HEK293 (cell line): ENCODE measurements around the gene MTTP.

Experiments used
- KLF16 ChIP-seq: fragments of 450-650 bp; formaldehyde crosslinking; IDR thresholded peaks from 2 replicates; pipeline ENCODE4 v1.5.1; 2017; ENCODE audit warnings: missing biosample characterization, missing genetic modification characterization
- TCF7L2 ChIP-seq: IDR thresholded peaks from 2 replicates; pipeline ENCODE4 v1.6.1; 2011; ENCODE audit warnings: low read depth, mild to moderate bottlenecking, inconsistent platforms, low read length, moderate library complexity, borderline replicate concordance
- YY2 ChIP-seq: fragments of 450-650 bp; formaldehyde crosslinking; IDR thresholded peaks from 2 replicates; pipeline ENCODE4 v1.5.1; 2016; ENCODE audit warnings: missing biosample characterization, missing genetic modification characterization
- ZBTB8A ChIP-seq: fragments of 450-650 bp; formaldehyde crosslinking; IDR thresholded peaks from 2 replicates; pipeline ENCODE4 v1.5.1; 2016; ENCODE audit warnings: missing biosample characterization, missing genetic modification characterization
- ZNF792 ChIP-seq: fragments of 450-650 bp; formaldehyde crosslinking; IDR thresholded peaks from 2 replicates; pipeline ENCODE4 v1.5.1; 2016; ENCODE audit warnings: missing biosample characterization, missing genetic modification characterization
- TF ChIP-seq, protein P1 (sequence below): fragments of 450-650 bp; formaldehyde crosslinking; IDR thresholded peaks from 2 replicates; pipeline ENCODE4 v1.5.1; 2016; ENCODE audit warnings: missing biosample characterization, missing genetic modification characterization
- TF ChIP-seq, protein P2 (sequence below): fragments of 450-650 bp; formaldehyde crosslinking; IDR thresholded peaks from 2 replicates; pipeline ENCODE4 v1.5.1; 2016; ENCODE audit warnings: missing biosample characterization, missing genetic modification characterization
- TF ChIP-seq, protein P3 (sequence below): fragments of 450-650 bp; formaldehyde crosslinking; IDR thresholded peaks from 2 replicates; pipeline ENCODE4 v1.5.1; 2016; ENCODE audit warnings: missing biosample characterization, missing genetic modification characterization, borderline replicate concordance
- TF ChIP-seq, protein P4 (sequence below): fragments of 450-650 bp; formaldehyde crosslinking; IDR thresholded peaks from 2 replicates; pipeline ENCODE4 v1.5.1; 2016; ENCODE audit warnings: missing biosample characterization, missing genetic modification characterization

DNA sequence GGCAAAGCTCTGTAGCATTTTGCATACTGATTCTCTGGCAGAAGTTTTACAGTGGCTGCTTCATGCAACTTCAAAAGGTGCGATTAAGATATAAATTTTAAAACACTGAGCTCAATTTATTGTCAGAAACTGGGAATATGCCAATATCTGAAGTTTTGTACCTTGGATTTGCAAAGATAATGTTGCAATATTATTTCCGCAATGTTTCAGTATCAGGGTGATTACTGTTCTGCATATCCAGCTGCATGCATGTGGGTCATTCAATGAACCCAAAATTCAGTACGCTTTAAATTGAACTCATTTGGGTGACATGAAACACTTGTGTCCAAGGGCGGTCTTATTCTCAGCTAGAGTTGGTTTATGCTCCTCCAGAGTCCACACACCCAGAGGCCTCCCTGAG is 37.0 kb upstream of the MTTP start:
- TF ChIP-seq, protein P1, sequence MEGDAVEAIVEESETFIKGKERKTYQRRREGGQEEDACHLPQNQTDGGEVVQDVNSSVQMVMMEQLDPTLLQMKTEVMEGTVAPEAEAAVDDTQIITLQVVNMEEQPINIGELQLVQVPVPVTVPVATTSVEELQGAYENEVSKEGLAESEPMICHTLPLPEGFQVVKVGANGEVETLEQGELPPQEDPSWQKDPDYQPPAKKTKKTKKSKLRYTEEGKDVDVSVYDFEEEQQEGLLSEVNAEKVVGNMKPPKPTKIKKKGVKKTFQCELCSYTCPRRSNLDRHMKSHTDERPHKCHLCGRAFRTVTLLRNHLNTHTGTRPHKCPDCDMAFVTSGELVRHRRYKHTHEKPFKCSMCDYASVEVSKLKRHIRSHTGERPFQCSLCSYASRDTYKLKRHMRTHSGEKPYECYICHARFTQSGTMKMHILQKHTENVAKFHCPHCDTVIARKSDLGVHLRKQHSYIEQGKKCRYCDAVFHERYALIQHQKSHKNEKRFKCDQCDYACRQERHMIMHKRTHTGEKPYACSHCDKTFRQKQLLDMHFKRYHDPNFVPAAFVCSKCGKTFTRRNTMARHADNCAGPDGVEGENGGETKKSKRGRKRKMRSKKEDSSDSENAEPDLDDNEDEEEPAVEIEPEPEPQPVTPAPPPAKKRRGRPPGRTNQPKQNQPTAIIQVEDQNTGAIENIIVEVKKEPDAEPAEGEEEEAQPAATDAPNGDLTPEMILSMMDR (tag by site-specific recombination): no peak
- TF ChIP-seq ZBTB8A (tag by site-specific recombination): no peak
- TF ChIP-seq, protein P2, sequence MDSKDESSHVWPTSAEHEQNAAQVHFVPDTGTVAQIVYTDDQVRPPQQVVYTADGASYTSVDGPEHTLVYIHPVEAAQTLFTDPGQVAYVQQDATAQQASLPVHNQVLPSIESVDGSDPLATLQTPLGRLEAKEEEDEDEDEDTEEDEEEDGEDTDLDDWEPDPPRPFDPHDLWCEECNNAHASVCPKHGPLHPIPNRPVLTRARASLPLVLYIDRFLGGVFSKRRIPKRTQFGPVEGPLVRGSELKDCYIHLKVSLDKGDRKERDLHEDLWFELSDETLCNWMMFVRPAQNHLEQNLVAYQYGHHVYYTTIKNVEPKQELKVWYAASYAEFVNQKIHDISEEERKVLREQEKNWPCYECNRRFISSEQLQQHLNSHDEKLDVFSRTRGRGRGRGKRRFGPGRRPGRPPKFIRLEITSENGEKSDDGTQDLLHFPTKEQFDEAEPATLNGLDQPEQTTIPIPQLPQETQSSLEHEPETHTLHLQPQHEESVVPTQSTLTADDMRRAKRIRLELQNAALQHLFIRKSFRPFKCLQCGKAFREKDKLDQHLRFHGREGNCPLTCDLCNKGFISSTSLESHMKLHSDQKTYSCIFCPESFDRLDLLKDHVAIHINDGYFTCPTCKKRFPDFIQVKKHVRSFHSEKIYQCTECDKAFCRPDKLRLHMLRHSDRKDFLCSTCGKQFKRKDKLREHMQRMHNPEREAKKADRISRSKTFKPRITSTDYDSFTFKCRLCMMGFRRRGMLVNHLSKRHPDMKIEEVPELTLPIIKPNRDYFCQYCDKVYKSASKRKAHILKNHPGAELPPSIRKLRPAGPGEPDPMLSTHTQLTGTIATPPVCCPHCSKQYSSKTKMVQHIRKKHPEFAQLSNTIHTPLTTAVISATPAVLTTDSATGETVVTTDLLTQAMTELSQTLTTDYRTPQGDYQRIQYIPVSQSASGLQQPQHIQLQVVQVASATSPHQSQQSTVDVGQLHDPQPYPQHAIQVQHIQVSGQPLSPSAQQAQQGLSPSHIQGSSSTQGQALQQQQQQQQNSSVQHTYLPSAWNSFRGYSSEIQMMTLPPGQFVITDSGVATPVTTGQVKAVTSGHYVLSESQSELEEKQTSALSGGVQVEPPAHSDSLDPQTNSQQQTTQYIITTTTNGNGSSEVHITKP (tag by site-specific recombination): no peak
- TF ChIP-seq, protein P3, sequence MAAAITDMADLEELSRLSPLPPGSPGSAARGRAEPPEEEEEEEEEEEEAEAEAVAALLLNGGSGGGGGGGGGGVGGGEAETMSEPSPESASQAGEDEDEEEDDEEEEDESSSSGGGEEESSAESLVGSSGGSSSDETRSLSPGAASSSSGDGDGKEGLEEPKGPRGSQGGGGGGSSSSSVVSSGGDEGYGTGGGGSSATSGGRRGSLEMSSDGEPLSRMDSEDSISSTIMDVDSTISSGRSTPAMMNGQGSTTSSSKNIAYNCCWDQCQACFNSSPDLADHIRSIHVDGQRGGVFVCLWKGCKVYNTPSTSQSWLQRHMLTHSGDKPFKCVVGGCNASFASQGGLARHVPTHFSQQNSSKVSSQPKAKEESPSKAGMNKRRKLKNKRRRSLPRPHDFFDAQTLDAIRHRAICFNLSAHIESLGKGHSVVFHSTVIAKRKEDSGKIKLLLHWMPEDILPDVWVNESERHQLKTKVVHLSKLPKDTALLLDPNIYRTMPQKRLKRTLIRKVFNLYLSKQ (tag by site-specific recombination): no peak
- TF ChIP-seq, protein P4, sequence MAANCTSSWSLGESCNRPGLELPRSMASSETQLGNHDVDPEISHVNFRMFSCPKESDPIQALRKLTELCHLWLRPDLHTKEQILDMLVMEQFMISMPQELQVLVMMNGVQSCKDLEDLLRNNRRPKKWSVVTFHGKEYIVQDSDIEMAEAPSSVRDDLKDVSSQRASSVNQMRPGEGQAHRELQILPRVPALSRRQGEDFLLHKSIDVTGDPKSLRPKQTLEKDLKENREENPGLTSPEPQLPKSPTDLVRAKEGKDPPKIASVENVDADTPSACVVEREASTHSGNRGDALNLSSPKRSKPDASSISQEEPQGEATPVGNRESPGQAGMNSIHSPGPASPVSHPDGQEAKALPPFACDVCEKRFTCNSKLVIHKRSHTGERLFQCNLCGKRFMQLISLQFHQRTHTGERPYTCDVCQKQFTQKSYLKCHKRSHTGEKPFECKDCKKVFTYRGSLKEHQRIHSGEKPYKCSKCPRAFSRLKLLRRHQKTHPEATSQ (tag by site-specific recombination): no peak
- no peak for TF ChIP-seq YY2 (tag by site-specific recombination)
- TF ChIP-seq KLF16: no peak
- TF ChIP-seq TCF7L2: no peak
- TF ChIP-seq ZNF792 (tag by site-specific recombination): no peak
